ENCODE results near the gene PPP3CA. TPM values are rescaled to one million over a fixed set of nuclear protein-coding genes. Genes with fewer than 3 reads are reported as not detected.

Gene PPP3CA
- total and polyA plus RNA-seq, 2 of the 8 experiments (the other 6 are each of a cell fraction or from before 2014, with no cell fraction given) = 7.9 to 35.0 TPM

GRCh38 chr4:101171747-101172146, 175.6 kb downstream of the PPP3CA start:
- TF ChIP-seq CREB1 (IDR thresholded peaks at IDR 0.05) (no peak), GTF2F1 (IDR thresholded peaks at IDR 0.05; ENCODE audit: borderline replicate concordance, low read depth, low read length) (no peak), NANOG (IDR thresholded peaks at IDR 0.05; ENCODE audit: insufficient read depth, low read depth, low read length, poor library complexity, severe bottlenecking) (no peak), CBX5 (IDR thresholded peaks at IDR 0.05; ENCODE audit: low read depth, low read length) (no peak), NRF1 (IDR thresholded peaks at IDR 0.05; ENCODE audit: low read depth, low read length) (no peak), BCL11A (IDR thresholded peaks at IDR 0.05; ENCODE audit: low read depth in 2 of 2, low read length in 2 of 2) (no peak), SIN3A (conservative IDR thresholded peaks at IDR 0.05 in 1 of 2, IDR thresholded peaks at IDR 0.05 in 1 of 2; ENCODE audit: low read depth in 1 of 2, low read length in 2 of 2) (no peak)
- Histone ChIP-seq H4K8ac (ENCODE audit: extremely low read depth, insufficient read depth, low read length) (no peak overlapping the region), H4K20me1 (replicated peaks in 1 of 2; ENCODE audit: control insufficient read depth in 1 of 2, insufficient read depth in 2 of 2, low read length in 2 of 2) (peaks cover 0 to 3% of the 10 kb centered on the region in 2 experiments), H3K36me3 (ENCODE audit: control insufficient read depth in 2 of 4, insufficient read depth in 4 of 4, low read length in 3 of 4) (no peaks in the 10 kb centered on the region; a peak in 1 of 8 replicates), H4K5ac (ENCODE audit: insufficient read length, low read depth, low read length) (no peak overlapping the region), H2BK20ac (ENCODE audit: low read length) (no peak overlapping the region), H3K27ac (ENCODE audit: low read depth, low read length) (no peak overlapping the region), H3K14ac (ENCODE audit: insufficient read length) (no peak overlapping the region), H3K56ac (replicated peaks; ENCODE audit: insufficient read length, low read depth, low read length) (no peak overlapping the region), H2BK15ac (ENCODE audit: low read length) (no peak overlapping the region), H3K9ac (replicated peaks in 1 of 4; ENCODE audit: extremely low read depth in 1 of 4, low read depth in 3 of 4, low read length in 3 of 4) (no peak overlapping the region), H3K79me2 (ENCODE audit: control insufficient read depth in 1 of 2, insufficient read depth in 2 of 2, low read length in 2 of 2) (0 out of 4 replicates have a peak, but pooled peaks cover 0 to 5% of the 10 kb centered on the region in 2 experiments), H3K9me3 (ENCODE audit: insufficient read depth in 2 of 2, low read depth in 1 of 2, low read length in 1 of 2) (no peaks in the 10 kb centered on the region), H3K79me1 (ENCODE audit: low read depth, low read length) (no peaks in the 10 kb centered on the region; the same call in 1 of the 2 replicates), H2BK120ac (replicated peaks; ENCODE audit: low read depth, low read length) (no peak overlapping the region), H2BK12ac (ENCODE audit: low read depth, low read length) (no peak overlapping the region), H3K4me1 (replicated peaks in 1 of 4; ENCODE audit: control insufficient read depth in 3 of 4, insufficient read depth in 4 of 4, low read length in 3 of 4) (peaks cover 0 to 2% (median 0%) of the 10 kb centered on the region in 4 experiments; a peak in 1 of 7 replicates), H3K27me3 (replicated peaks in 1 of 4; ENCODE audit: control insufficient read depth in 3 of 4, extremely low read depth in 1 of 4, insufficient read depth in 3 of 4, low read length in 3 of 4) (no peaks in the 10 kb centered on the region), H3K4me3 (ENCODE audit: extremely low read depth in 1 of 4, insufficient read depth in 2 of 4, low read depth in 3 of 4, low read length in 4 of 4) (no peak overlapping the region), H2BK5ac (ENCODE audit: low read depth, low read length) (no peak overlapping the region), H3K4ac (replicated peaks; ENCODE audit: insufficient read length, low read depth, low read length) (no peak overlapping the region), H4K91ac (replicated peaks; ENCODE audit: insufficient read length, low read length) (no peak overlapping the region), H3K18ac (ENCODE audit: extremely low read depth, low read length) (no peak overlapping the region), H2AK5ac (ENCODE audit: low read depth, low read length) (no peak overlapping the region), H3K4me2 (ENCODE audit: insufficient read depth in 1 of 2, low read depth in 2 of 2, low read length in 2 of 2) (no peak overlapping the region), H3K23me2 (ENCODE audit: low read depth, low read length) (no peaks in the 10 kb centered on the region), H3K23ac (ENCODE audit: insufficient read length) (no peak overlapping the region), H2AFZ (ENCODE audit: low read length) (no peak overlapping the region)
- 72% methylated on average over 3 of the region's 3 CpGs; no CpG with 5 or more reads in 1 of the 2 experiments for WGBS, 2 experiments (ENCODE audit: extremely low coverage in 1 of 2, insufficient coverage in 1 of 2, insufficient read length in 1 of 2, insufficient replicate concordance in 2 of 2, low coverage in 1 of 2, low lambda C conversion rate in 2 of 2, missing lambda C conversion rate in 1 of 2)
- no peak for DNase-seq (ENCODE audit: low read depth in 1 of 2, low spot score in 2 of 2)
- no peak for FAIRE-seq
- CTCF ChIA-PET (ENCODE audit: partially characterized antibody) = interaction anchor here (0.6 to 1.4 kb wide), 3 partner anchors 451 to 1091 kb away, joined by 3 to 8 read pairs (median 4); no protein-coding TSS in a partner anchor
- POLR2A ChIA-PET (ENCODE audit: partially characterized antibody) = no interaction called here

All from H1 (cell line).